Kidney (tissue), 14 donors: ENCODE data around the gene ANKRD40CL. TPM values are rescaled to one million over a fixed set of nuclear protein-coding genes. Genes with fewer than 3 reads are reported as not detected.
"Not testable (repeated sequence)": the region's sequence is repeated elsewhere in the genome, so short reads cannot be mapped to it uniquely, and the experiment has no call there.

Experiments used
- DNase-seq, 5 donors: peaks; one replicate each; pipeline ENCODE4 v3.0.0-alpha.2; 2013 to 2020
- FAIRE-seq: peaks from 2 replicates; lab custom pipeline; 2012; peaks lifted over from hg19 to GRCh38; lab: Jason Lieb, UNC
- H3K27ac ChIP-seq, 2 donors: one replicate each; pipeline ENCODE4 v1.7.0; 2013; ENCODE audit warnings: low read depth in 2 of 2, low read length in 2 of 2, inconsistent platforms in 1 of 2
- H3K27me3 ChIP-seq: one replicate; pipeline ENCODE4 v1.7.1; 2013; ENCODE audit warnings: low read length, inconsistent platforms; ENCODE audit not compliant: control insufficient read depth, insufficient read depth
- H3K36me3 ChIP-seq, 3 donors: one replicate each; pipeline versions ENCODE4 v1.7.0 to v1.7.1; 2013; ENCODE audit warnings: low read length in 3 of 3, control low read depth in 1 of 3, inconsistent platforms in 1 of 3; ENCODE audit not compliant: insufficient read depth in 3 of 3, control insufficient read depth in 2 of 3
- H3K4me1 ChIP-seq, 3 donors: one replicate each; pipeline versions ENCODE4 v1.7.0 to v1.7.1; 2013; ENCODE audit warnings: low read length in 3 of 3, inconsistent platforms in 1 of 3, low read depth in 1 of 3; ENCODE audit not compliant: control insufficient read depth in 2 of 3, insufficient read depth in 2 of 3
- H3K4me3 ChIP-seq, 3 donors: one replicate each; pipeline versions ENCODE4 v1.7.0 to v1.8.1; 2013; ENCODE audit warnings: low read length in 3 of 3, control low read depth in 1 of 3, inconsistent platforms in 1 of 3
- H3K9ac ChIP-seq, 3 donors: one replicate each; pipeline versions ENCODE4 v1.7.0 to v1.7.1; 2013; ENCODE audit warnings: low read length in 3 of 3, control low read depth in 1 of 3, inconsistent platforms in 1 of 3
- H3K9me3 ChIP-seq, 3 donors: one replicate each; pipeline versions ENCODE4 v1.7.0 to v1.7.1; 2013; ENCODE audit warnings: low read length in 3 of 3, control low read depth in 1 of 3, inconsistent platforms in 1 of 3; ENCODE audit not compliant: control insufficient read depth in 2 of 3, insufficient read depth in 1 of 3
- CTCF ChIP-seq: IDR thresholded peaks from 3 replicates; pipeline ENCODE4 v1.5.1; 2012; ENCODE audit warnings: mild to moderate bottlenecking, moderate library complexity, borderline replicate concordance; ENCODE audit not compliant: insufficient read depth; ENCODE audit errors: extremely low read depth
- intact Hi-C: fragments of 100-400 bp; cut with DNase I; formaldehyde crosslinking; loops from one replicate; pipeline ENCODE4 v1.11.1; 2022
- polyA plus RNA-seq: library from polyadenylated mRNA; stranded (reverse); fragments of 350-450 nt; fragmentation: Illumina TruSeq; extraction: RNeasy Lipid Tissue Mini Kit (QIAGEN cat#74804); gene quantifications from one replicate; pipeline ENCODE4 v1.2.3, GENCODE V29; 2014; ENCODE audit warnings: low read depth, low replicate concordance; ENCODE audit not compliant: insufficient read depth
- total RNA-seq: library from RNA; stranded (reverse); fragmentation: NEBNext Ultra II Directional; extraction: Animal tissue kit (Norgen Biotek cat#: 25700); gene quantifications from one replicate; pipeline ENCODE4 v1.2.1, GENCODE V29; 2021
- donor health status: control.
- donor health status: control.
- donor health status: control.
- donor health status: control.
- donor health status: control.
- donor health status: DM: yes; HTN: yes; CAD: no.
- donor health status: Normal renal cell carcinoma (clear cell type).

Gene ANKRD40CL
- total and polyA plus RNA-seq, 2 donors from 2014 or later: not detected

DNA sequence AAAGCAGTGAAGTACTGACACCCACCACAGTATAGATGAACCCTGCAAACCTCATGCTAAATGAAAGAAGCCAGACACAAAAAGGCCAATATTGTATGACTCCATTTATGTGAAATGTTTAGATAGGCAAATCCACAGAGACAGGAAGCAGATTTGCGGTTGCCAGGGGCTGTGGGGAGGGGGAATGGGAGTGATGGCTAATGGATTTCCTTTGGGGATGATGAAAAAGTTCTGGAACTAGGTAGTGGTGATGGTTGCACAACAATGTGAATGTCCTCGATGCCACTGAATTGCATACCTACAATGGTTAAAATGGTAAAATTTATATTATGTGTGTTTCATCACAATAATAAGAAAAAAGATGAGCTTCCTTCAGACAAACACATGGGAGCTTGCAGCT lies 39.7 kb upstream of the ANKRD40CL start:
- no peak for TF ChIP-seq CTCF
- no peak for FAIRE-seq
- H3K9ac ChIP-seq: no peak overlapping the region
- H3K9me3 ChIP-seq: no peaks in the 10 kb centered on the region
- H3K27me3 ChIP-seq: no peaks in the 10 kb centered on the region
- no peak for DNase-seq
- H3K36me3 ChIP-seq: no peaks in the 10 kb centered on the region
- H3K27ac ChIP-seq: peak overlapping the region in 1 of 2 donors; percentile 43
- intact Hi-C loops: no loop called here
- no peaks in the 10 kb centered on the region for H3K4me1 ChIP-seq
- no peak overlapping the region for H3K4me3 ChIP-seq

DNA sequence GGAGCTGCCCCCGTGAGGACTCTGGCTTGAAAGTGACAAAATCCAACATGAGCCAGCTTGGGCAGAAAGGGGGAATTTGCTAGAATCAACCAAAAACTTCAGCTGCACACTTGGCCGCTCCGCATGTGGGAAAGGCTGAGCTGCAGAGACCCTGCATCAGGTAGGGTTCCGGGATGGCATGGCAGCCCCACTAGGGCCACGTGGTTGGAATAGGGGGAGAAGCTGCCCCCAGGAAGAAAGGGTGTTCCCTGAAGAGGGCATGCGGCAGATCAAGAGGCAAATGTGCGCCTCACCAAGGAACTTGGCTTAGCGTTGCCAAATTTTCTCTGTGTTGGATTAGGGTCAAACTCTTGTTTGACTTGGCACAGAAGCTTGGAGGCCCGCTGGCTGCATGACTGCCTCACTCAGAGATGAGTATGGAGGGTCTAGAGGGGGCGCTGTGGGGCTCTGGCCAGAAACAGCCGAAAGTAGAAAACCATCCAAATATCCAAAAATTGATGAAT lies 38.9 kb upstream of the ANKRD40CL start:
- FAIRE-seq: no peak
- H3K36me3 ChIP-seq: no peaks in the 10 kb centered on the region
- no peak overlapping the region for H3K4me3 ChIP-seq
- no peak for TF ChIP-seq CTCF
- no peaks in the 10 kb centered on the region for H3K9me3 ChIP-seq
- no peak overlapping the region for H3K27ac ChIP-seq
- no peak overlapping the region for H3K9ac ChIP-seq
- intact Hi-C loops: no loop called here
- no peak for DNase-seq
- H3K4me1 ChIP-seq: no peaks in the 10 kb centered on the region
- no peaks in the 10 kb centered on the region for H3K27me3 ChIP-seq

GRCh38 chr17:50805486-50805885 lies 38.2 kb upstream of the ANKRD40CL start:
- TF ChIP-seq CTCF: no peak
- intact Hi-C loops: no loop called here
- no peaks in the 10 kb centered on the region for H3K4me1 ChIP-seq
- no peak for FAIRE-seq
- H3K27me3 ChIP-seq: no peaks in the 10 kb centered on the region
- no peak overlapping the region for H3K4me3 ChIP-seq
- no peak for DNase-seq
- H3K9me3 ChIP-seq: no peaks in the 10 kb centered on the region
- no peak overlapping the region for H3K27ac ChIP-seq
- H3K9ac ChIP-seq: no peak overlapping the region
- no peaks in the 10 kb centered on the region for H3K36me3 ChIP-seq

- DNase-seq, H3K9me3 ChIP-seq, H3K9ac ChIP-seq, H3K27ac ChIP-seq, H3K4me1 ChIP-seq, FAIRE-seq, H3K27me3 ChIP-seq, H3K4me3 ChIP-seq, H3K36me3 ChIP-seq, intact Hi-C loops: not testable (repeated sequence)
These were observed 37.6 kb upstream of the ANKRD40CL start for GRCh38 chr17:50804749-50805475.
